NCI-H1048 (cell line): ENCODE results near the gene REG4.
"Not testable (repeated sequence)": the region's sequence is repeated elsewhere in the genome, so short reads cannot be mapped to it uniquely, and the experiment has no call there.

Experiments
- DNase-seq: peaks from one replicate; lab custom pipeline; 2025; lab: John Stamatoyannopoulos, UW

The REG4 gene

DNA sequence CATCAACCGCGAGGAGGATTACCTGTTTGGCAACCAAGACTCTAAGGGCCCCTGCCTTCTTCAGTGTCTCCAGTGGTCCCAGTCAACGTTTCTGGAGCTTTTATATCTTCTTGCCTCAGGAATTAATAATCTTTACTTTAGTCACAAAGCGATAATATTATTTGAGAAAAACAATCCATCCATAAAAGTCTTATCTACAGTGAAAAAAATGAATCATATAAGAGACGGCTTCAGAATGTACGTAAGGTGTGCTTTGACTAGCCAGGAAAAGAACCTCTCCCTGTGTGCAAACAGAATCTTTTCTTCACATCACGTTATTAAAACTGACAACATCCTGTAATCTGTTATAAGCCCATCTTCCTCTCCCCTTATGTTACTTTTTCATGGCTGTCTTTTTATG lies at the start of gene REG4:
Gene REG4 (minus strand): TSS at position 74 of the 400 bp plus-strand sequence. CDS start 2,691 bp downstream, outside the sequence.
- DNase-seq = no peak

GRCh38 chr1:119859647-119860046 lies 48.4 kb upstream of the REG4 start:
- no peak for DNase-seq

GRCh38 chr1:119858556-119859214 lies 47.4 kb upstream of the REG4 start:
- not testable (repeated sequence) for DNase-seq

DNA sequence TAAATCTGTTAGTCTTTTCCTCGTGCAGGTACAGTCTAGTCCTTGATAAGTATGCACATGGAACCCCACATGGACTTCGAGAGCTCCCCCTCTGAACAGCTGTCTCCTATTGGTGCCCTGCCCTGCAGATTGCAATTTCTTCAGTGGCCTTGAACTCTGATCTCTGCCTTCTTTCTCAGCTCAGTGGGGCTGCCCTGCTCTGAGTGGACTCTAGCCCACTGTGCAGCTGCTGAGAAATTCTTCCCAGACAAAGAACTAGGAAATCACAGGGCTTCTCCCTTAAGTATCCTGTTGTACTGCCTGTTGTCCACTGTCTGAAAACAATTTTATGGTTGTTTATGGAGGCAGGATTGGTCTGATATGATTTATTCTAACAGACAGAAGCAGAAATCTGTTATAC lies 46.9 kb upstream of the REG4 start:
- DNase-seq = no peak

DNA sequence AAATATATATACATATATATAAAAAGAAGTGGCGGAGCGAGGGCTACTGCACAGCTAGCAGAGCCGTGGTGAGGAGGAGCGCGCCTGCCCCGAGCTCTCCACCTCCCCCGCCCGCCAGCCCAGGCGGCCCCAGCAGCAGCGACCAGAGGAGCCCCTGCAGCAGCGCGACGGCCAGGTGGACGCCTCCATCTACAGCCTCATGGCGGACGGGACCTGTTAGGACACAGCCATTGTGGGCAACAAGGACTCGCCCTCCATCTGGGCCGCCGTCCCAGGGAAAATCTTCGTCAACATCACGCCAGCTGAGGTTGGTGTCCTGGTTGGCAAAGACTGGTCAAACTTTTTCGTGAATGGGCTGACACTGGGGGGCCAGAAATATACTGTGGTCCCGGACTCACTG lies 41.9 kb upstream of the REG4 start:
- no peak for DNase-seq

GRCh38 chr1:119844206-119844605 lies 32.9 kb upstream of the REG4 start:
- DNase-seq = not testable (repeated sequence)

DNA sequence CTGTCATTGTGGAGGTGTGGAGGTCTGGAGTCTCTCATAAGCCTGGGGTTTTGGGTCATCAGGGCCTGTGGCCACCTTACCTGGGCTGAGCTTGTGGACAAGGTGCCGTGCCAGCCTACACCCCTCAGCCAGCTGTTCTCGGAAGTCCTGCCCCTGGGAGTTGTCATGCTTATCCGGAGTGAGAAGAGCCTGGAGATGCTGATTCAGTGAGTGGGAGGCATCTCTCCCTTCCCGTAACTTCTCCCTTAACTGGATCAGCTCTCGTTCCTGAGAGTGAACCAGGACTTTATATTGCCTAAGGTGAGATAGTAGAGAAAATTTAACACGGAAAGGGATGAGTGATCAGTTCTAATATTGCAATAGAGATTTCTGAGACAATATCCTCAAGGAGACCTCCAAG lies 30.0 kb upstream of the REG4 start:
- DNase-seq = no peak

DNA sequence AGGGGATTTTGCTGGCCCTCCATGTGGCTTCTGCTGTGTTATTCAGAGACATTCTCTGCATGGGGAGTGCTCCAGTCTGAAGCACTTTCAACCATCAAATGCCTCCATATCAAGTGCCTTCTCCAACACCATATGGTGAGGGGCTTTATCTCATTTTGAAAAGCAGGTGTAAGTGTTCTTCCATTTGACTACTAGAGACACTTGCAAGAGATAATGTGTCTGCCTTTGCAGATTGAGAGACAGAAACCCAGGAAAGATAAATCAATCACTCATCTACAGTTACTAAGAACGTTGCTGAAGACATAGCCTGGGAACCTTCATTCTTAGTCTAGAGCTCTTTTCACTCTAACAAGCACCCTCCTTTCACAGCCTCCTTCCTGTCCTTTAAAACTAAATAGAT lies 29.5 kb upstream of the REG4 start:
- no peak for DNase-seq

GRCh38 chr1:119838236-119838635 lies 27.0 kb upstream of the REG4 start:
- DNase-seq = no peak

DNA sequence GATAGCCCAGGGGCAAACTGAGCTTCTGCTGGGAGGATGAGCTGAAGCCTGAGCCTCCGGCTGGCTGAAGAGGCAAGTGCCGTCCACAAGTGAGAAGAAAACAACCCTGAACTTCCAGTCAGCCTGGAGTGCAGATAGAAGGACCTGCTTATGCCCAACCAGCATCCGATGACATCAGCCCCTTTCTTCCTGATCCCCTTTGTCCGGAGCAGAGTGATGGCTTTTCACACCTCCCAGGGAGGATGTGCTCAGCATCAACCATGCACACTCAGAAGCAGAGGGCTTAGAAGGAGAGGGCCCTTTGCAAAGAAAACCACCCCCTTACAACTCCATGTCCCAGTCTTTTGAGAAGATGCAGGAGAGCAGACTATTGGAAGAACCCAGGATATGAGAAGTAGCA lies 23.7 kb upstream of the REG4 start:
- DNase-seq = no peak

- no peak for DNase-seq
These were observed 19.8 kb upstream of the REG4 start for GRCh38 chr1:119831027-119831426.

- DNase-seq = no peak
These were observed 18.4 kb upstream of the REG4 start for GRCh38 chr1:119829625-119830024.

DNA sequence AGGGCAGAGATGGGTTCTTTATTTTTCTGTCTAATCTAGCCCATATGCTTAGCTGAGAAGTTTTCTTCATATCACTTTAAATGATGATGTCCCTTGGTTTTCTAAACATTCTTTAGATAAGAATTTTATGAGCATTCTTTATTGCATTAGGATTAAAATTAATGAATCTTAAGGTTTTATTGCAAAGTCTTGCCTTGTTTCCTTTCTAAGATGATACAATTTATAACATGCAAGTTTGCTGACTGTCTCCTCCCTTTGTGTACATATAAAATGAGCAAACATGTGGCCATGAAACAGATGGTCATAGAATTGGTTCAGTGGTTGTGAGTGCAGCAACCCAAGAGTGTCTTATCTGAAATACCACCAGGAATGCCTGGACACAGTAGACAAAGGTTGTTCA lies 17.7 kb upstream of the REG4 start:
- not testable (repeated sequence) for DNase-seq

DNA sequence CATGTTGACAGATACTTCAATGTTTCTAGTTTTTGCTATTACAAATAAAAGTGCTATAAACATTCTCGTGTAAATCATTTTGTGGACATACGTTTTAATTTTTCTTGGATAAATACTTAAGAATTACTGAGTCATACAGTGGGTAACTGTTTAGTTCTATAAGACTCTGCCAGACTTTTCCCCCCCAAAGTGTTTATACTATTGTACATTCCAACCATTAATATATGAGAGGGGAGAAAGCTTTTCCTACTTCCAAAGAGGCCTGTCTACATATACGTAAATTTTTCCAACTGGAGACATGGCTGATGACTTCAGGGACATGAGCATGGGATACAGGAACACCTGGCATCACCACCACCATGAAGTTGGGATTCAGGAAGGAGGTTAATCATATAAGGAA lies 17.0 kb upstream of the REG4 start:
- no peak for DNase-seq

DNA sequence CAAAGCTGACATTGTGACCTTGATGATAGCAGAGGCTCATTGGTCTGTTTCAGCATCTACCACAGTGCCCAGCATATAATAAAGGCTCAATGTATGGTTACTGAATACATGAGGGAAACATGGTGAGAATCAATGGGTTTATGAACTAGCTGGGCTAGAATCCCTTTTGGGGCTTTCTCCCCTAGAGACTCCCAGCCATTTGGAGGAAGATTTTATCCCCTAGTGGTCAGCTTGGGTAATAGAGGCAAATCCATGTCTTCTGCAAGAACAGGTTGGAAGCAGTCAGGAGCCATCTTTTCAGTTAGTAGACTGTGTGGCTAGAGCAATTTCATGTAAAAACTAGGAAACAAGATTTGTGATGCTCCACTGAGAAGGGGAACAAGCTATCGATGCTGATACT lies 15.8 kb upstream of the REG4 start:
- no peak for DNase-seq

DNA sequence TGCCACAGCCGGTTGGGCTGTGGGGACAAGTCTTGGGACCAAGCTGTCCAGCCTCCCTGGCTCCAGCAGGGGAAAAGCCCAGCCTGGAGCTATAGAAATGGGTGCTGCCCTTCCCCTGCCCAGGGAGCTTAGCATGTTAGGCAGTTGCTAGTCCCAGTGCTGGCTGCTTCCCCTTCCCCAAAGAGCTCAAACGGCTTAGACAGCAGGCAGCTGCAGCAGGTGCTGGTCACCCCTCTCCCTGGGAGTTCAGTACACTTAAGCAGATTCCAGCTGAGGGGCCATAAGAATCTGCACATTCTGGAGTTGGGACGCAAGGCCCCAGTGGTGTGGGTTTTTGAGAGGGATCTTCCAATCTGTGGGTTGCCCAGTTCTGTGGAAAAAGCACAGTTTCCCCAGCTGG lies 11.1 kb upstream of the REG4 start:
- no peak for DNase-seq

DNA sequence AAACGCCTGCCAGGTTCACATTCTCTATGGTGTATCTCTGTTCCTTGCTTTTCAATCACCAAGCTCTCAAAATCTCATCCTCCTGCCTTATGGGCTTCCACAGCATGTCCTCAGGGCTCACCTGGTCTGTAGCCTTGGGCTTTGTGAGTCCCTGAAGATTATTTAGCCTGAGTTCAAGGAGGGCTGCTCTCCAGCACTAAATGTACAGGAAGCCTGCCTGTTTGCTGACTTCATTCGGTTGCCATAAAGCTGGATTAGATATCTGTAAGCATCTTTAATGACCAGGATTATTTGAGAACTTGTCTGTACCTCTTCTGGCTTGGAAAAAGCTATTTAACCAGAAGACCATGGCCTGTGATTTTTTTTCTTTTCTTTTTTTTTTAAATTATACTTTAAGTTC lies 6.9 kb upstream of the REG4 start:
- DNase-seq = no peak

GRCh38 chr1:119816407-119816806 lies 5.1 kb upstream of the REG4 start:
- no peak for DNase-seq

DNA sequence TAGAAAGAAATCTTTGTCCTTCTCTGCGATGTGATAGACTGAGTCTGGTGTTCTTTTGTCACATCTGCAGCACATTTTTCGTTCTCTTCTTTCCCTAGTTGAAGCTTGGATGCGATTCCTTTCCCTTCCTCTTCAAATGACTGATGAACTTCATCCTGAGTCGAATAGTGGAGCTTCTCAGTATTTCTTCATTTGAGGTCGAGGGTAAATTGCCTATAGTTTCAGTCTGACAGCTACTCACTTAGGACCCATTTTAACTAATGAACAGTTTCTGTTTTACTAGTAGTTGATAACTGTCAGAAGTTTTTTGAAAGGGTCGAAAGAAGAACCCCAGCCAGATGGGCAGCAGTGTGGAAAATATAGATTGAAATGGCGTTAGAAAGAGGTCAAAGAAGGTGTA lies 4.7 kb upstream of the REG4 start:
- DNase-seq = no peak

GRCh38 chr1:119815361-119815760 lies 4.1 kb upstream of the REG4 start:
- no peak for DNase-seq

DNA sequence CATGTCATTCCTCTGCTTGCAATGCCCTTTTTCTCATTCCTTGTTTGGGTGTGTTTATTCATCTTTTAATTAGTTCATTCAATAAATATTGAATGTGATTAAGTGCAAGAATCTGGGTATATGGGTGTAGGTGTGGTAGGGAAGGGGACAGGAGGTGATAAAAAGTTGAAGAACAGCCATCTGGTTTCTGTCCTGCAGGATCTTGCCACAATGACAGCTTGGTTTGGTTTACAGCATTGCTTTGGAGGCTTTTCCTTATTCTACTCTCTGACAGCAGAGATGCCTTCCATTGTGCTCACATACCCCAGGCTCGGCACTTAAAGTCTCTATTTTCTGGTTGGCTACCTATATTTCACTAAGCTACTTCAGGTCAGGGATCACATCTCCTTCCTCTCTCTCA lies 3.0 kb upstream of the REG4 start:
- DNase-seq = no peak

- no peak for DNase-seq
These were observed 811 bp upstream of the REG4 start for GRCh38 chr1:119811985-119812557.

GRCh38 chr1:119808972-119809550 lies 2.2 kb downstream of the REG4 start:
- DNase-seq = no peak

DNA sequence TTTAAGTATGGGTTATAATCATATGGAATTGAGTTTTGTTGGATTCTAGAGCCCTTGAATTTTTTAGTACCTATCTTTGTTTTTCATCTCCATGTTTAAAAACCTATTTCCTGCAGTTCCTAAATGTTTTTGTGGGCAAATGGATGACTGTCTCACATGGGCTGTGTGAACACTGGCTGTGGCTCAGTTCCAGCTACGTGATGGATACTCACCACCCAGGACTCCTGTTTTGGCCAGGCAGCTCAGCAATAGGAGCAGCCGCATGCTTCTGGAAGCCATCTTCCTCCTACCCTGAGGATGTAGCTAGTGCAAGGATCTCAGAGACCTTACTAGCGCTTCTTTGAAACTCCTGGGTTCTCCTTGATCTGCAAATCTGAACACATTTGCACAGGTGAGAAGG lies 2.8 kb downstream of the REG4 start:
- DNase-seq = no peak
